GM18951 (cell line): Measurements from ENCODE around the gene CPAMD8.
"Not testable (repeated sequence)": the region's sequence is repeated elsewhere in the genome, so short reads cannot be mapped to it uniquely, and the experiment has no call there.

Experiments
- POLR2A ChIP-seq: IDR thresholded peaks from 4 replicates; pipeline ENCODE4 v1.6.1; 2011; ENCODE audit warnings: mild to moderate bottlenecking; ENCODE audit not compliant: insufficient read length, insufficient read depth; ENCODE audit errors: extremely low read depth
- in situ Hi-C: fragments of 300-500 bp; cut with MboI; formaldehyde crosslinking; loops from one replicate; pipeline ENCODE4 v1.12.0; 2022; ENCODE audit warnings: low sequenced_read_pairs, mixed read lengths, inconsistent platforms; ENCODE audit not compliant: unreplicated experiment

Gene CPAMD8

GRCh38 chr19:17002455-17002854, 24.2 kb downstream of the CPAMD8 start:
- in situ Hi-C loops, result no loop called here
- TF ChIP-seq POLR2A, result no peak

- in situ Hi-C loops, result no loop called here
- TF ChIP-seq POLR2A, result no peak
These were observed 24.9 kb downstream of the CPAMD8 start for GRCh38 chr19:17001603-17002183.

- in situ Hi-C loops, result loop anchor here (25.0 kb wide), 1 partner anchor 1036 kb away; no protein-coding TSS in a partner anchor
- no peak for TF ChIP-seq POLR2A
These were observed 27.9 kb downstream of the CPAMD8 start for GRCh38 chr19:16998635-16999194.

- in situ Hi-C loops, result loop anchor here (25.0 kb wide), 1 partner anchor 1035 kb away; no protein-coding TSS in a partner anchor
These were observed 29.6 kb downstream of the CPAMD8 start for GRCh38 chr19:16996838-16997490.

- in situ Hi-C loops, result loop anchor here (25.0 kb wide), 1 partner anchor 1026 kb away; no protein-coding TSS in a partner anchor
These were observed 37.9 kb downstream of the CPAMD8 start for GRCh38 chr19:16988661-16989060.

GRCh38 chr19:16985403-16985802, 41.2 kb downstream of the CPAMD8 start:
- no peak for TF ChIP-seq POLR2A

More at GRCh38 chr19:16988661-16989060, 37.9 kb downstream of the CPAMD8 start:
- TF ChIP-seq POLR2A, result no peak

GRCh38 chr19:16982586-16982985, 44.0 kb downstream of the CPAMD8 start:
- in situ Hi-C loops, result loop anchor here (25.0 kb wide), 1 partner anchor 1020 kb away; no protein-coding TSS in a partner anchor

More at GRCh38 chr19:16985403-16985802, 41.2 kb downstream of the CPAMD8 start:
- in situ Hi-C loops, result loop anchor here (25.0 kb wide), 1 partner anchor 1023 kb away; no protein-coding TSS in a partner anchor

GRCh38 chr19:16978839-16979802, 47.5 kb downstream of the CPAMD8 start:
- TF ChIP-seq POLR2A, result no peak
- in situ Hi-C loops, result loop anchor here (25.0 kb wide), 1 partner anchor 1017 kb away; no protein-coding TSS in a partner anchor

GRCh38 chr19:16978156-16978555, 48.5 kb downstream of the CPAMD8 start:
- in situ Hi-C loops, result loop anchor here (25.0 kb wide), 1 partner anchor 1016 kb away; no protein-coding TSS in a partner anchor
- TF ChIP-seq POLR2A, result no peak

GRCh38 chr19:16977306-16977705, 49.3 kb downstream of the CPAMD8 start:
- in situ Hi-C loops, result loop anchor here (25.0 kb wide), 1 partner anchor 1015 kb away; no protein-coding TSS in a partner anchor
- no peak for TF ChIP-seq POLR2A

GRCh38 chr19:16976446-16976845, 50.2 kb downstream of the CPAMD8 start:
- TF ChIP-seq POLR2A, result no peak
- in situ Hi-C loops, result loop anchor here (25.0 kb wide), 1 partner anchor 1014 kb away; no protein-coding TSS in a partner anchor

- TF ChIP-seq POLR2A, result no peak
- in situ Hi-C loops, result no loop called here
These were observed 55.8 kb downstream of the CPAMD8 start for GRCh38 chr19:16970821-16971220.

- in situ Hi-C loops, result no loop called here
- TF ChIP-seq POLR2A, result no peak
These were observed 57.5 kb downstream of the CPAMD8 start for GRCh38 chr19:16969135-16969534.

GRCh38 chr19:16960996-16961822, 65.4 kb downstream of the CPAMD8 start:
- in situ Hi-C loops, result not testable (repeated sequence)

- in situ Hi-C loops, result not testable (repeated sequence)
These were observed 68.3 kb downstream of the CPAMD8 start for GRCh38 chr19:16958277-16958676.
